ENCODE data around the gene CAPN14.

GRCh38 chr2:31265234-31265633 is 47.9 kb upstream of the CAPN14 start:
- no peak for TF ChIP-seq CTCF (IDR thresholded peaks at IDR 0.05)
- no peak for TF ChIP-seq POLR2A (IDR thresholded peaks at IDR 0.05)
